BLaER1 treated with 17β-estradiol and CSF1 and Interleukin-3, amounts not matched to agents 10 nM and 100 nM (cell line): ENCODE data around the gene MDP1.
A peak's percentile ranks its signal among the peaks of the same experiment; 100 is the strongest.

Source experiments
- H3K27ac ChIP-seq, 11 experiments: shearing (Covaris generic); formaldehyde crosslinking; 2 replicates each; pipeline ENCODE4 v1.8.1; 2022
- H3K27me3 ChIP-seq, 11 experiments: shearing (Covaris generic); formaldehyde crosslinking; 2 replicates each; pipeline ENCODE4 v1.8.1; 2022
- H3K36me3 ChIP-seq, 11 experiments: shearing (Covaris generic); formaldehyde crosslinking; 2 replicates each; pipeline ENCODE4 v1.8.1; 2022
- H3K4me1 ChIP-seq, 10 experiments: shearing (Covaris generic); formaldehyde crosslinking; 2 replicates each; pipeline ENCODE4 v1.8.1; 2022
- H3K4me2 ChIP-seq, 11 experiments: shearing (Covaris generic); formaldehyde crosslinking; 2 replicates each; pipeline ENCODE4 v1.8.1; 2022
- H3K4me3 ChIP-seq, 10 experiments: shearing (Covaris generic); formaldehyde crosslinking; 2 replicates each; pipeline ENCODE4 v1.8.1; 2022
- H3K9ac ChIP-seq, 11 experiments: shearing (Covaris generic); formaldehyde crosslinking; 2 replicates each; pipeline ENCODE4 v1.8.1; 2022
- H3K9me3 ChIP-seq, 11 experiments: shearing (Covaris generic); formaldehyde crosslinking; replicated peaks in 1 of 11; 2 replicates each; pipeline ENCODE4 v1.8.1; 2022
- H4K20me1 ChIP-seq, 11 experiments: shearing (Covaris generic); formaldehyde crosslinking; 2 replicates each; pipeline ENCODE4 v1.8.1; 2022
- Cebpa-rat ChIP-seq, 11 experiments: shearing (Covaris generic); IDR thresholded peaks; 2 replicates each; pipeline ENCODE4 v1.8.1; 2022

Gene MDP1

GRCh38 chr14:24260026-24260779 lies 44.3 kb upstream of the MDP1 start:
- Histone ChIP-seq H3K36me3 (peaks cover 0 to 80% (median 6%) of the 10 kb centered on the region in 11 experiments; a peak in 12 of 22 replicates), H3K9me3 (no peaks in the 10 kb centered on the region), H3K27me3 (no peaks in the 10 kb centered on the region), H3K4me1 (no peaks in the 10 kb centered on the region), H3K9ac (no peak overlapping the region), H3K27ac (no peak overlapping the region), H4K20me1 (peaks cover 0 to 13% (median 0%) of the 10 kb centered on the region in 11 experiments; a peak in 1 of 22 replicates), H3K4me2 (no peak overlapping the region), H3K4me3 (no peak overlapping the region)
- TF ChIP-seq Cebpa-rat (IDR thresholded peaks at IDR 0.05): no peak

- Histone ChIP-seq H3K9ac (no peak overlapping the region), H3K4me1 (no peaks in the 10 kb centered on the region), H3K4me3 (no peak overlapping the region), H3K4me2 (no peak overlapping the region), H4K20me1 (peaks cover 0 to 13% (median 0%) of the 10 kb centered on the region in 11 experiments; a peak in 1 of 22 replicates), H3K27ac (no peak overlapping the region), H3K27me3 (no peaks in the 10 kb centered on the region), H3K9me3 (no peaks in the 10 kb centered on the region), H3K36me3 (peaks cover 0 to 80% (median 11%) of the 10 kb centered on the region in 11 experiments; a peak in 12 of 22 replicates)
- no peak for TF ChIP-seq Cebpa-rat (IDR thresholded peaks at IDR 0.05)
These were observed 43.6 kb upstream of the MDP1 start for GRCh38 chr14:24259282-24260025.

GRCh38 chr14:24258548-24259265 lies 42.8 kb upstream of the MDP1 start:
- Histone ChIP-seq H3K27me3 (no peaks in the 10 kb centered on the region), H3K4me1 (no peaks in the 10 kb centered on the region), H4K20me1 (peaks cover 0 to 13% (median 0%) of the 10 kb centered on the region in 11 experiments; a peak in 1 of 22 replicates), H3K4me2 (no peak overlapping the region), H3K9me3 (no peaks in the 10 kb centered on the region), H3K27ac (no peak overlapping the region), H3K9ac (no peak overlapping the region; a peak in 1 of 22 replicates), H3K4me3 (no peak overlapping the region), H3K36me3 (peaks cover 0 to 80% (median 18%) of the 10 kb centered on the region in 11 experiments; a peak in 12 of 22 replicates)
- TF ChIP-seq Cebpa-rat (IDR thresholded peaks at IDR 0.05): no peak

- Histone ChIP-seq H3K27me3 (no peaks in the 10 kb centered on the region), H3K4me2 (no peak overlapping the region), H4K20me1 (peaks cover 0 to 13% (median 0%) of the 10 kb centered on the region in 11 experiments; a peak in 1 of 22 replicates), H3K27ac (no peak overlapping the region), H3K4me1 (no peaks in the 10 kb centered on the region), H3K9ac (no peak overlapping the region), H3K36me3 (peaks cover 0 to 81% (median 24%) of the 10 kb centered on the region in 11 experiments; a peak in 12 of 22 replicates), H3K4me3 (no peak overlapping the region), H3K9me3 (no peaks in the 10 kb centered on the region)
- TF ChIP-seq Cebpa-rat (IDR thresholded peaks at IDR 0.05): no peak
These were observed 42.3 kb upstream of the MDP1 start for GRCh38 chr14:24258119-24258518.

- H3K4me2 ChIP-seq: no peak overlapping the region
- H3K9me3 ChIP-seq: no peaks in the 10 kb centered on the region
- H4K20me1 ChIP-seq: peaks cover 0 to under 1% (median 0%) of the 10 kb centered on the region in 11 experiments; a peak in 1 of 22 replicates
- no peaks in the 10 kb centered on the region for H3K27me3 ChIP-seq
- no peak overlapping the region for H3K4me3 ChIP-seq
- no peak overlapping the region for H3K27ac ChIP-seq
- peaks cover 0 to 1% (median 0%) of the 10 kb centered on the region in 10 experiments; a peak in 2 of 20 replicates for H3K4me1 ChIP-seq
- peaks cover 0 to 80% (median 28%) of the 10 kb centered on the region in 11 experiments; a peak in 13 of 22 replicates for H3K36me3 ChIP-seq
- H3K9ac ChIP-seq: 0 out of 22 replicates have a peak overlapping the region, but pooled peaks of 2 of the 11 experiments have one; percentile 8 to 13
- TF ChIP-seq Cebpa-rat (IDR thresholded peaks at IDR 0.05): no peak
These were observed 41.1 kb upstream of the MDP1 start for GRCh38 chr14:24256960-24257359.

GRCh38 chr14:24255931-24256711 lies 40.3 kb upstream of the MDP1 start:
- Histone ChIP-seq H3K27me3 (no peaks in the 10 kb centered on the region), H3K36me3 (peaks cover 0 to 72% (median 28%) of the 10 kb centered on the region in 11 experiments; a peak in 13 of 22 replicates), H3K9ac (0 out of 22 replicates have a peak overlapping the region, but pooled peaks of 1 of the 11 experiments have one; percentile 8), H3K4me1 (peaks cover 0 to 10% (median 2%) of the 10 kb centered on the region in 10 experiments; a peak in 11 of 20 replicates), H3K27ac (no peak overlapping the region), H3K9me3 (no peaks in the 10 kb centered on the region), H3K4me2 (no peak overlapping the region), H4K20me1 (no peaks in the 10 kb centered on the region), H3K4me3 (no peak overlapping the region)
- no peak for TF ChIP-seq Cebpa-rat (IDR thresholded peaks at IDR 0.05)

- Histone ChIP-seq H3K4me3 (no peak overlapping the region), H3K27ac (no peak overlapping the region), H3K9me3 (no peaks in the 10 kb centered on the region), H3K9ac (no peak overlapping the region), H4K20me1 (no peaks in the 10 kb centered on the region), H3K36me3 (peaks cover 0 to 67% (median 28%) of the 10 kb centered on the region in 11 experiments; a peak in 13 of 22 replicates), H3K4me1 (peaks cover 4 to 17% (median 9%) of the 10 kb centered on the region in 10 experiments), H3K4me2 (no peak overlapping the region), H3K27me3 (no peaks in the 10 kb centered on the region)
- no peak for TF ChIP-seq Cebpa-rat (IDR thresholded peaks at IDR 0.05)
These were observed 39.6 kb upstream of the MDP1 start for GRCh38 chr14:24255438-24255837.
